ENCODE measurements around the gene LGALS3BP.

LGALS3BP gene

GRCh38 chr17:78981010-78981888, 1.5 kb upstream of the LGALS3BP start:
- DNase-seq, result no peak

DNA sequence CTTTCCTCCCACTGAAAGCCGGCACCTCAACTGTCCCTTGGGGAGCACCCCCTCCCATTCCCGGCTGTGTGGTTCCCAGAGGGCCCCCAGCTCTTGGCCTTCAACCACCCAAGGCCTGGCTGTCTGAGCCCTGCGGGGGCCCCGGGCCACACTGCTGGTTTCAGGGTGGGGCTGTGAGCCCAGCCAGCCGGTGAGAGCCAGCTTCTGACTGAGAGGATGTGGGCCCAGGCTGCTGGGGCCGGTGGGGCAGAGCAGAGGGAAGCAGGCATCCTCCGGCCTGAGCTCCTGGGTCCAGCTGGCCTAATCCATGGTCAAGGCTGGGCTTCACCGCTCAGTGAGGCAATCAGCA, 875 bp upstream of the LGALS3BP start:
- no peak for DNase-seq

DNA sequence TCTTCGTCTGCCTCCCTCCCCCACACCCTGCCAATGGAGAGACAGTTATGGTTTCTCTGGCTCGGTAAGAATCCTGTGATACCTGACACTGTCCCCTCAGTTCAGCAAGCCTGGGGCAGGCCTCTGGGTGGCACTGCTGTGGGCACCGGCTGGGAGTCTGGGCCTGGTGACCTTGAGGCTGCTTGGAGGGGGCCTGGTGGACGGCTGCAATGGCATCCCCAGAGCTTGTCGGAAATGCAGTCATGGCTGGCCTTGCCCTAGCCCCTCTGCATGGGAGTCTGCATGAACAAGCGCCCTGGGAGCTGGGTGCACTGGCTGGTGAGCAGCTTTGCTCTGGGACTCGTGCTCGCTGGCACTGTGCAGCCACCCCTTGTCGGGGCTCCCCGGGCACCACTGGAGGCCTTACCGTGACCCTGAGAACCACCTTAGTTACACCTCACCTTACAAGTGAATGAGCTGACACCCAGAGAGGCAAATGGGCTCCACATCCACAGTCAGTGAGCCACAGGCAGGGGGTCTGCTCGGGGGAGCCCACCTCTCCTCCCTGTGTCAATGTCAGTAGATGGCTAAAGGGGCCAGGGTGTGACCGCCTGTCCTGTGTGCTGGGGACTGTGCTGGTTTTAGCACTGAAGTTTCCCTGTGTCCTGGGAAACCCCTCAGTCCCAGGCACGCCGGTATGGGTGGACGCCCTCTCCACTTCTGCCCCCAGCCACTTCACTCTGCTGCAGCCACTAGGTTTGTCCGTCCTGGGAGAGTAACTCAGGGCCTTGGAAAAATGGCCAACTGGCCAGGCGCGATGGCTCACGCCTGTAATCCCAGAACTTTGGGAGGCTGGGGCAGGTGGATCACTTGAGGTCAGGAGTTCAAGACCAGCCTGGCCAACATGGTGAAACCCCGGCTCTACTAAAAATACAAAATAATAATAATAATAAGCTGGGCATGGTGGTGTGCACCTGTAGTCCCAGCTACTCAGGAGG, 1.4 kb downstream of the LGALS3BP start:
- DNase-seq, result no peak

- DNase-seq, result no peak
Measured at GRCh38 chr17:78977681-78977943, 2.1 kb downstream of the LGALS3BP start.

GRCh38 chr17:78976907-78977680, 2.6 kb downstream of the LGALS3BP start:
- no peak for DNase-seq

DNA sequence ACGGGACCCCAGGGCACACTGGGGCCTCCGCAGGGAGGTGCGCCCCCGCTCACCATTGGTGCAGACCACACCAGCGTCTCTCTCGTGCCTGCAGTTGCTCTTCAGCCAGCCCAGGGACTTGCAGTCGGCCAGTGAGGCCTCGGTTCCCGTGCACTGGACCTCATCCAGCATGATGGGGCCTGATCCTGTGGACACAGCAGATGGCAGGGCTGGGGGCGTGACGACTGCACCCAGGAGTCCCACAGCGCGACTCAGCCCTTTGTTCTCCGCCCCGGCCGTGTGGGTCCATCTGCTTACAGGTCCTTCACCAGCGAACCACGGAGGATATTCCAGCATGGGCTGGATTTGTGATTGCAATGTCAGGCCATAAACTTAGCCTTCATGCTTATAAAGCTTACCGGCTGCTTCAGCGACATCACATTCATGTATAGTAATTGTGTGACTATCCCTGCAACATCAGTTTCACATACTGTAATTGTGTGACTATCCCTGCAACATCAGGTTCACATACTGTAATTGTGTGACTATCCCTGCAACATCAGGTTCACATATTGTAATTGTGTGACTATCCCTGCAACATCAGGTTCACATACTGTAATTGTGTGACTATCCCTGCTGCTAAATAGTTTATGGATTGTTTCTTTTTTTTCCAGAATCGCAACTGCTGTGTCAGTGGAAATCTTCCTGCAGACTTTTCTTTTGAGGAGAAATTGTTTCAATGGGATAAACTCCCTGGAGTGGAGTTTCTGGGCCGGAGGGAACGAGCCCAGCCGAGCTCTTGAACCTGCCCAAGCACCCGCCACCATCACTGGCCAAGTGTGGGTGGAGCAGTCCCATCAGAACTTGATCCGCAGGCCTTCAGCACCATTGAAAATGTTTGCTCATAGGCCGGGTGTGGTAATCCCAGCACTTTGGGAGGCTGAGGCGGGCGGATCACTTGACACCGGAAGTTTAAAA, 4.8 kb downstream of the LGALS3BP start:
- DNase-seq, result no peak

DNA sequence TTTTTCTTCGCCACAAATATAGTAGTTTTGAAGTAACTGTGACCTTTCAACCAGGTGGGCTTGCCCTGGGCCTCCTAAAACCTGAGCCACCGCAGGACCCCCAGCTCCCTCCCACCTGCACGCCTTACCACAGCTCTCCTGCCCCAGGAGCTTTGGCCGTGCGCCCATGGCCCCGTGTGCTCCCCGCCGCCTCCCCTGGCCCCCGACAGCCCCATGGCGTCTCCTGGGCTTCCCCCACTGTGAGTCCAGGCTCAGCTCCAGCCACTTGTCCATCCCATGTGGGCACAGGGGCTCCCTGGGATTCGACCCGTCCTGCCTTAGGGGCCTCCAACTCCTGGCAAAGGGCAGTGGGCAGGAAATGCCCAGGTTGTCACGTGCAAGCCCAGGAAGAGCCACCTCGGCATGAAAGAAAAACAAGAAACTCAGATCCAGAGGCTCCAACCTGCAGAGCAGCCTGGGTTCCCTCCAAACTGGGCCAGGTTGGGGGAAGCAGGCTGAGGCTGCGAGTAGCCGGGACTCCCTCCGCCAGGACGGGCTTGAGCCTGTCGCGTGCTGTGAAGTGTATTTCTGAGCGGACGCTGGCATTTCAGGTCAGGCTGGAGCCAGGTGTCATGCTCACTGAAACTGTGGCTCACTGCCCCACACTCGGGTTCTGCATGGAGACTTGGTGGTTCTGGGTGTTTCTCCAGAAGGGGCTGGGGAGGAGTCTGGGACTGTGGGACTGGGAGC, 5.8 kb downstream of the LGALS3BP start:
- DNase-seq, result no peak

GRCh38 chr17:78973196-78973595, 6.5 kb downstream of the LGALS3BP start:
- no peak for DNase-seq

DNA sequence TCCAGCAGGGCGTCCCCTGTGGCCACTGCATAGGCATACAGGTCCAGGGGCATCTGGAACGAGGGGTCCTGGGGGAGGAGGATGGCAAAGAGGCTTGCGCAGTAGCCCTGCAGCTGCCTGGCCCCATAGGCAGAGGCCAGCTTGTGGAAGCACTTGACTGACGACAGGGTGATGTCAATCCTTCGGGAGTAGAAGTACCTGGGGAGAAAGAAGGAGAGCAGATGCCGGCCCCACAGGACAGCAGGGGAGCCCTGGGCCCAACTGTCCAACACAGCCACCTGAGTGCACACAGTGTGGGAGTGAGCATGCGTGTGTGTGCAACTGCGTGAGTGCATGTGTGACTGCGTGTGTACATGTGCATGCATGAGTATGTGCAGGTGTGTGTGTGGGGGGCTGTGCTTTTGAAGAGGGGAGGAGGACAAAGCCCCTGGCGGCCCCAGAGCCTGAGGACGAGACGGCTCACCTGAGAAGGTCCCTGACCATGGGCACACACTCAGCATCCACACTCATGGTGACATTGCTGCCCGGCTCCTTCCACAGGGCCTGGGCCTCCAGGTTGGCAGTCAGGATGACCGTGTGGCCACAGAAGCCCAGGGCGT, 7.1 kb downstream of the LGALS3BP start:
- DNase-seq, result no peak

DNA sequence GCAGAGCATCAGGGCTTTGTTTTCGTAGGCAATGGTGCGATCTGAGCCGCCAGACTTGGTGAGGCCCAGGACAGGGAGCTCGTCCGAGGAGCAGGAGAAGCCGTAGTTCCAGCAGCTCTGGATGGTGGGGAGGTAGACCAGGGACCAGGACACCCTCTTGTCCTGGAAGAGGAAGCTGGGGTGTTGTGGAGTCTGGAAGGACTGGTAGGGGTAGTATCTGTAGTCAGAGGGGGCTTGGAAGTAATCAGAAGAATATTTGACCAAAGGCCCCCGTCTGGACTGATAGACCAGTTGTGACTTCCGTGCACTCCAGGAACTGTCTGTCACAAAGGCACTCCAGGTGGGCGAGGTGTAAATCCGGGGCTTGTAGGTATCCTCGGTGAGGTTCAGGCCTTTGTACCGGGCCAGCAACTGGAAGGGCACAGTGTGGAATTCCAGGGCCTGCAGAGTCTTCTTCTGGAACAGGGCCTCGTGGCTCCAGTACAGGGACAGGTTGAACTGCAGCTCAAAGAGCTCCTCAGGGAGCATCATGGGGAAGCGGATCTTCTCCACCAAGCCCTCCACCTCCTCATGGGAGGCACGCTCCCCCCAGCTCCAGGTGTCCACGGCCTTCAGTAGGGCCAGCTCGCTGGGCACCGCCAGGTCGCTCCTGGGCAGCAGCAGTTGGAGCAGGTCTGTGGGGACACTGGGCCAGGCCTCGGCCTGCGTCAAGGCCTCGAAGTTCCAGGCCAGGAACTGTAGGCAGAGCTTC, 7.8 kb downstream of the LGALS3BP start:
- DNase-seq, result no peak

DNA sequence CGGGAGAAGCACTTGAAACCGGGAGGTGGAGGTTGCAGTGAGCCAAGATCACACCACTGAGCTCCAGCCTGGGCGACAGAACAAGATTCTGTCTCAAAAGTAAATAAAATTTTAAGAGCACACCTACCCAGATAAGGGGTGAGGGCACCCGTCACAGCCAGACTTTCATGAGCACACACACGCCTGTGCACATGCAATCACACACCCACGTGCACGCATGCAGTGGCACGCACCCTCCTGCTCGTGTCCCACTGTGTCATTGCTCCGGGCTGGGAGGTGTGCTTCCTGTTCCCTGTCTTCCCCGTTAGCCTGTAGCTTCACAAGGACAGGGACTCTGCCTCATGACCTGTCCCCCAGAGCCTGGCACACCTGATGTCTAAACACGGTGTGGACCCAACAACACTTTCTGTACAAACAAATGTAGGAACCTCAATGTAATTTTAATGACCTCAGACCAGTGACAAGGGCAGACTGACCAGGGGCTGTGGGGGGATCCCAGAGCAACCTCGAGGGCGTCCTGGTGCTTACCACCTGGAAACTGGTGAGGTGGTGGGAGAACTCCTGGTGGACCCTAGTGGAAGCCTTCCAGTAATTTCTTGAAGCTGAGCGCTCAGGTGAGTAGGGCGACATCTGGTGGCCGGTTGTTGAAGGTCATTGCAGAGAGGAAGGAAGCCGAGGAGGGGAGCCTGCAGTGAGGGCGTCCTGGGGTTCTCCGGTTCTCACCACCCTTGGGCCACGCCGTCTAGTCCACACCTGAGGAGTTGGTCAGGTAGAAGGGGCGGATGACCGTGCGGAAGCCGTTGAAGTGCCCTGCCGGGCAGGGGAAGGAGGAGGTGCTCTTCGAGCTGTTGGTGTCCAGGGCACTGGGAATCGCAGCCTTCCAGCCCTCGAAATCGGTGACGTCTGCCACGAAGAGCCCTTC, 8.6 kb downstream of the LGALS3BP start:
- peak; percentile 75 for DNase-seq

GRCh38 chr17:78969865-78970264, 9.9 kb downstream of the LGALS3BP start:
- DNase-seq, result no peak

- DNase-seq, result no peak
Measured at GRCh38 chr17:78967782-78968362, 11.9 kb downstream of the LGALS3BP start.

- no peak for DNase-seq
Measured at GRCh38 chr17:78966910-78967600, 12.7 kb downstream of the LGALS3BP start.

- DNase-seq, result no peak
Measured at GRCh38 chr17:78966123-78966813, 13.5 kb downstream of the LGALS3BP start.

DNA sequence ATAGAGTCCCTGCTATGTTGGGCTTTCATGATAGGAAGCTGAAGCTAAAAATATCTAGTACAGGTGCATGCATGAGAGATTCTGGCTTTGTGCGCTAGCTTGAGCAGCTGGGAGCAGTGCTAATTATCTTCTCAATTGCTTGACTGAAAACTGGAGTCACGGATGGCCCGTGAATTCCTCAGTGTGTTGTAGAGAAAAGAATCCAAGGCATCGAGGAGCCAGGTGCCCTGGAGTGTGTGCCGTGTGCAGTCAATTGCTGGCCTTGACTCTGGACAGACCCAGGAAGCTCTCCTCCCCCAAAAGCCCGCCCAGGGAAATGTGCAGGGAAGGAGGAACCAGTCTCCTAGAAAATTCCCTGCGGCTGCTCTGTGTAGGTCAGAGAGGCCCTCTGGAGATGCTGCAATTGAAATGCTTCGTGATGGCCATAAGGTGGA, 14.2 kb downstream of the LGALS3BP start:
- no peak for DNase-seq

GRCh38 chr17:78963378-78963777, 16.3 kb downstream of the LGALS3BP start:
- no peak for DNase-seq
